Liver (tissue), 9 donors: ENCODE data around the gene CEP120. TPM values are rescaled to one million over a fixed set of nuclear protein-coding genes. Genes with fewer than 3 reads are reported as not detected.

Experiments
- DNase-seq: peaks from one replicate; pipeline ENCODE4 v3.0.0-alpha.2; 2017; ENCODE audit warnings: low spot score
- H3K27ac ChIP-seq, 2 donors: one replicate each; pipeline ENCODE4 v1.7.0; 2013; ENCODE audit warnings: inconsistent platforms in 2 of 2, low read length in 2 of 2, control low read depth in 1 of 2, low read depth in 1 of 2, mild to moderate bottlenecking in 1 of 2
- H3K27me3 ChIP-seq, 4 donors: one replicate each; pipeline versions ENCODE4 v1.6.1 to v1.7.0; 2013; ENCODE audit warnings: low read length in 3 of 4, inconsistent platforms in 1 of 4, mild to moderate bottlenecking in 1 of 4, moderate library complexity in 1 of 4; ENCODE audit not compliant: control insufficient read depth in 4 of 4, insufficient read depth in 4 of 4
- H3K36me3 ChIP-seq, 4 donors: one replicate each; pipeline versions ENCODE4 v1.6.1 to v1.7.0; 2013; ENCODE audit warnings: low read length in 3 of 4, mild to moderate bottlenecking in 3 of 4, low read depth in 1 of 4, moderate library complexity in 1 of 4; ENCODE audit not compliant: control insufficient read depth in 4 of 4, insufficient read depth in 3 of 4
- H3K4me1 ChIP-seq, 4 donors: one replicate each; pipeline versions ENCODE4 v1.6.1 to v1.7.0; 2013; ENCODE audit warnings: low read length in 3 of 4, mild to moderate bottlenecking in 3 of 4, moderate library complexity in 1 of 4; ENCODE audit not compliant: control insufficient read depth in 4 of 4, insufficient read depth in 4 of 4
- H3K4me3 ChIP-seq, 3 donors: one replicate each; pipeline versions ENCODE4 v1.6.1 to v1.7.0; 2013; ENCODE audit warnings: low read length in 3 of 3, control low read depth in 1 of 3, low read depth in 1 of 3, mild to moderate bottlenecking in 1 of 3
- H3K9ac ChIP-seq, 2 donors: one replicate each; pipeline ENCODE4 v1.7.0; 2013; ENCODE audit warnings: low read length in 2 of 2, mild to moderate bottlenecking in 2 of 2, moderate library complexity in 2 of 2, control low read depth in 1 of 2, low read depth in 1 of 2
- H3K9me3 ChIP-seq, 4 donors: one replicate each; pipeline versions ENCODE4 v1.6.1 to v1.7.0; 2013; ENCODE audit warnings: low read length in 3 of 4; ENCODE audit not compliant: control insufficient read depth in 4 of 4
- EGR1 ChIP-seq, 2 donors: IDR thresholded peaks; 2 replicates each; pipeline ENCODE4 v1.6.1; 2016 to 2018; ENCODE audit warnings: antibody characterized with exemption in 2 of 2, low read depth in 2 of 2
- FOXA1 ChIP-seq: IDR thresholded peaks from 2 replicates; pipeline ENCODE4 v1.6.1; 2016; ENCODE audit warnings: antibody characterized with exemption
- GABPA ChIP-seq, 2 donors: IDR thresholded peaks in 1 of 2; conservative IDR thresholded peaks in 1 of 2; 2 replicates each; pipeline ENCODE4 v1.6.1; 2016; ENCODE audit warnings: antibody characterized with exemption in 2 of 2, mild to moderate bottlenecking in 1 of 2, moderate library complexity in 1 of 2
- HNF4A ChIP-seq, 2 donors: conservative IDR thresholded peaks; 2 replicates each; pipeline ENCODE4 v1.6.1; 2016; ENCODE audit warnings: antibody characterized with exemption in 2 of 2, mild to moderate bottlenecking in 2 of 2
- HNF4G ChIP-seq: IDR thresholded peaks from 2 replicates; pipeline ENCODE4 v1.6.1; 2016; ENCODE audit warnings: antibody characterized with exemption
- JUND ChIP-seq, 2 donors: IDR thresholded peaks; 2 replicates each; pipeline ENCODE4 v1.6.1; 2016; ENCODE audit warnings: antibody characterized with exemption in 2 of 2
- RAD21 ChIP-seq, 2 donors: IDR thresholded peaks; 2 replicates each; pipeline ENCODE4 v1.6.1; 2016; ENCODE audit warnings: antibody characterized with exemption in 2 of 2, mild to moderate bottlenecking in 2 of 2
- RXRA ChIP-seq, 2 donors: IDR thresholded peaks; 2 replicates each; pipeline ENCODE4 v1.6.1; 2017 to 2018; ENCODE audit warnings: antibody characterized with exemption in 2 of 2, mild to moderate bottlenecking in 1 of 2
- SP1 ChIP-seq: IDR thresholded peaks from 2 replicates; pipeline ENCODE4 v1.6.1; 2018; ENCODE audit warnings: antibody characterized with exemption, mild to moderate bottlenecking
- TAF1 ChIP-seq: conservative IDR thresholded peaks from 2 replicates; pipeline ENCODE4 v1.6.1; 2016; ENCODE audit warnings: antibody characterized with exemption, mild to moderate bottlenecking
- YY1 ChIP-seq: IDR thresholded peaks from 2 replicates; pipeline ENCODE4 v1.6.1; 2016; ENCODE audit warnings: antibody characterized with exemption, mild to moderate bottlenecking
- WGBS: extraction: QIAGEN DNeasy Blood & Tissue Kit; methylation state at CpG from one replicate; pipeline ENCODE4 v1.1.7; 2013; 5-methylcytosine and 5-hydroxymethylcytosine counted together
- polyA plus RNA-seq, 2 donors: library from polyadenylated mRNA; stranded (reverse) in 1 of 2; unstranded in 1 of 2; fragments of 200-250 nt in 1 of 2; fragments of >200 nt in 1 of 2; fragmentation: Nextera tagmentation in 1 of 2; extraction: Ambion mirVana in 1 of 2; gene quantifications; one replicate each; pipeline versions ENCODE4 v1.2.1 to v1.2.3, GENCODE V29; 2013 to 2015
- total RNA-seq, 2 donors: library from RNA; depleted of rRNA; stranded (reverse); fragments of >200 nt; gene quantifications; one replicate each; pipeline ENCODE4 v1.2.3, GENCODE V29; 2014
- TF ChIP-seq, protein P1 (sequence below): IDR thresholded peaks from 2 replicates; pipeline ENCODE4 v1.6.1; 2016; ENCODE audit warnings: antibody characterized with exemption
- TF ChIP-seq, protein P2 (sequence below): IDR thresholded peaks from 2 replicates; pipeline ENCODE4 v1.6.1; 2016; ENCODE audit warnings: antibody characterized with exemption
- TF ChIP-seq, protein P3 (sequence below): IDR thresholded peaks from 2 replicates; pipeline ENCODE4 v1.6.1; 2016; ENCODE audit warnings: antibody characterized with exemption
- TF ChIP-seq, protein P4 (sequence below): fragments of 150-350 bp; IDR thresholded peaks from 2 replicates; pipeline ENCODE4 v1.5.1; 2017; ENCODE audit warnings: improper control_type of control experiment, low read depth, low read length; ENCODE audit not compliant: missing input control
- donor health status: healthy.
- donor health status: healthy.
- donor health status: healthy.
- donor health status: healthy.
- donor health status: healthy.

Gene CEP120
- total and polyA plus RNA-seq, 4 donors, result 2.1 to 11.0 (median 6.7) TPM

DNA sequence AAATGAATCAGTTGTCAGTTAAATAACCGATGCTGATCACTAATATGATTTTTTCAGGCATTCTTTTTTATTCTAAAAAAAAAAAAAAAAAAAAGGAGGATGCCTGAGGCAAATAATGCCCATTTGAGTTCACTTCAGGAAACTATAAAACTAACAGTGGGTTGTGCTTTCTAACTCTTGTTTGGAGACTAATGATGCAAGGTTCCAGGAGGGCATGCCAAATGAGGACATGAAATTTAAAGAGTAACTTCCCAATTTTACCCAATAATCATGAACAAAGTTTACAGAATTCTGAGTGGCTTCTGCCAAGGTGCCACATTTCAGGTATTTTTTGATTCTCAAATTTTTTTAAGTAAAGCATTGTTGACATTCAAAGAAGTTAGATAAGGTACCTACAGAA is 41.0 kb downstream of the CEP120 start:
- 60% methylated on average over 1 of the region's 1 CpG for WGBS
- H3K27me3 ChIP-seq, result no peaks in the 10 kb centered on the region
- no peak overlapping the region for H3K4me3 ChIP-seq
- peak overlapping the region in 1 of 2 donors; percentile 50 for H3K27ac ChIP-seq
- peaks cover 0 to 27% (median 11%) of the 10 kb centered on the region in 4 donors for H3K36me3 ChIP-seq
- peaks cover 0 to 20% (median 14%) of the 10 kb centered on the region in 4 donors for H3K4me1 ChIP-seq
- H3K9ac ChIP-seq, result no peak overlapping the region
- DNase-seq, result no peak
- H3K9me3 ChIP-seq, result no peaks in the 10 kb centered on the region
- TF ChIP-seq SP1, result peak; percentile 45
- peak in 1 of 2 donors; percentile 30 for TF ChIP-seq JUND (IDR thresholded peaks at IDR 0.05)
- TF ChIP-seq, protein P1, sequence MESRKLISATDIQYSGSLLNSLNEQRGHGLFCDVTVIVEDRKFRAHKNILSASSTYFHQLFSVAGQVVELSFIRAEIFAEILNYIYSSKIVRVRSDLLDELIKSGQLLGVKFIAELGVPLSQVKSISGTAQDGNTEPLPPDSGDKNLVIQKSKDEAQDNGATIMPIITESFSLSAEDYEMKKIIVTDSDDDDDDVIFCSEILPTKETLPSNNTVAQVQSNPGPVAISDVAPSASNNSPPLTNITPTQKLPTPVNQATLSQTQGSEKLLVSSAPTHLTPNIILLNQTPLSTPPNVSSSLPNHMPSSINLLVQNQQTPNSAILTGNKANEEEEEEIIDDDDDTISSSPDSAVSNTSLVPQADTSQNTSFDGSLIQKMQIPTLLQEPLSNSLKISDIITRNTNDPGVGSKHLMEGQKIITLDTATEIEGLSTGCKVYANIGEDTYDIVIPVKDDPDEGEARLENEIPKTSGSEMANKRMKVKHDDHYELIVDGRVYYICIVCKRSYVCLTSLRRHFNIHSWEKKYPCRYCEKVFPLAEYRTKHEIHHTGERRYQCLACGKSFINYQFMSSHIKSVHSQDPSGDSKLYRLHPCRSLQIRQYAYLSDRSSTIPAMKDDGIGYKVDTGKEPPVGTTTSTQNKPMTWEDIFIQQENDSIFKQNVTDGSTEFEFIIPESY, result peak; percentile 25
- TF ChIP-seq, protein P2, sequence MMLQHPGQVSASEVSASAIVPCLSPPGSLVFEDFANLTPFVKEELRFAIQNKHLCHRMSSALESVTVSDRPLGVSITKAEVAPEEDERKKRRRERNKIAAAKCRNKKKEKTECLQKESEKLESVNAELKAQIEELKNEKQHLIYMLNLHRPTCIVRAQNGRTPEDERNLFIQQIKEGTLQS, result peak; percentile 97
- no peak for TF ChIP-seq GABPA (IDR thresholded peaks at IDR 0.05 in 1 of 2, conservative IDR thresholded peaks at IDR 0.05 in 1 of 2)
- peak; percentile 78 to 89 for TF ChIP-seq RXRA (IDR thresholded peaks at IDR 0.05)
- peak; percentile 37 to 41 for TF ChIP-seq RAD21 (IDR thresholded peaks at IDR 0.05)
- TF ChIP-seq YY1, result peak; percentile 23
- TF ChIP-seq, protein P3, sequence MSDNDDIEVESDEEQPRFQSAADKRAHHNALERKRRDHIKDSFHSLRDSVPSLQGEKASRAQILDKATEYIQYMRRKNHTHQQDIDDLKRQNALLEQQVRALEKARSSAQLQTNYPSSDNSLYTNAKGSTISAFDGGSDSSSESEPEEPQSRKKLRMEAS, result peak; percentile 45
- peak; percentile 22 for TF ChIP-seq TAF1
- TF ChIP-seq HNF4A (conservative IDR thresholded peaks at IDR 0.05), result peak; percentile 64 to 74
- no peak for TF ChIP-seq FOXA1
- no peak for TF ChIP-seq EGR1 (IDR thresholded peaks at IDR 0.05; ENCODE audit: low read depth in 2 of 2)
- no peak for TF ChIP-seq HNF4G

DNA sequence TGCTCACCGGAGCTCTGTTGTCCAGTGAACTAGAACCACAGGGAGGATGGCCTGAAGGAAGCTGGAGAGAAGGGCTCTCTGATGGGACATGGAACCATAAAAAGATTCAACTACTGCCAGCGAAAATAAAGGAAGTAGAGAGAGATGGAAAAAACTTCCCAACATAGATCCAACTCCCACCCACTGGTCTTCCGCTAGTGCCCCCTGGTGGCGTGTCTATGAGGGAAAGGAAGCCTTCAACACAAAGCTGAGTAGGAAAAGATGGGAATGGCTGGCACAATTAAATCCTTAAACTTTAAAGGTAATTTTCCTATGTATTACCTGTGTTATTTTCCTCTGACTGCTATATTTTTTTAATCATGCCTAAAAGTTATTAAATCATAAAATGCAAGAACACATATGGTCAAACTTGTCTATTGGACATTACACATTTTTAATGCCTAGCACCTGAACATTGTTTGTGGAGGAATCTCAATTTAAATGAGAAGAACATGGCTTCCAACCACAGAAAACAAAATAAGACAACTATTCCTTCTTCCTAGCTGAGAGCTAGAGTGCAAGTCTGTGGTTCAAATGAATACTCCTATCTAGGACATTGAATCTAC is 51.5 kb downstream of the CEP120 start:
- H3K4me3 ChIP-seq, result no peak overlapping the region
- TF ChIP-seq RAD21 (IDR thresholded peaks at IDR 0.05), result peak; percentile 26 to 69
- TF ChIP-seq, protein P4, sequence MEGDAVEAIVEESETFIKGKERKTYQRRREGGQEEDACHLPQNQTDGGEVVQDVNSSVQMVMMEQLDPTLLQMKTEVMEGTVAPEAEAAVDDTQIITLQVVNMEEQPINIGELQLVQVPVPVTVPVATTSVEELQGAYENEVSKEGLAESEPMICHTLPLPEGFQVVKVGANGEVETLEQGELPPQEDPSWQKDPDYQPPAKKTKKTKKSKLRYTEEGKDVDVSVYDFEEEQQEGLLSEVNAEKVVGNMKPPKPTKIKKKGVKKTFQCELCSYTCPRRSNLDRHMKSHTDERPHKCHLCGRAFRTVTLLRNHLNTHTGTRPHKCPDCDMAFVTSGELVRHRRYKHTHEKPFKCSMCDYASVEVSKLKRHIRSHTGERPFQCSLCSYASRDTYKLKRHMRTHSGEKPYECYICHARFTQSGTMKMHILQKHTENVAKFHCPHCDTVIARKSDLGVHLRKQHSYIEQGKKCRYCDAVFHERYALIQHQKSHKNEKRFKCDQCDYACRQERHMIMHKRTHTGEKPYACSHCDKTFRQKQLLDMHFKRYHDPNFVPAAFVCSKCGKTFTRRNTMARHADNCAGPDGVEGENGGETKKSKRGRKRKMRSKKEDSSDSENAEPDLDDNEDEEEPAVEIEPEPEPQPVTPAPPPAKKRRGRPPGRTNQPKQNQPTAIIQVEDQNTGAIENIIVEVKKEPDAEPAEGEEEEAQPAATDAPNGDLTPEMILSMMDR, result peak; percentile 29
- no peak for TF ChIP-seq SP1
- no peak overlapping the region for H3K27ac ChIP-seq
- H3K36me3 ChIP-seq, result peaks cover 2 to 23% (median 19%) of the 10 kb centered on the region in 4 donors
- WGBS, result 94% methylated on average over 4 of the region's 4 CpGs
- peak; percentile 63 for DNase-seq
- H3K4me1 ChIP-seq, result no peaks in the 10 kb centered on the region
- no peak overlapping the region for H3K9ac ChIP-seq
- no peaks in the 10 kb centered on the region for H3K27me3 ChIP-seq
- no peaks in the 10 kb centered on the region for H3K9me3 ChIP-seq
